ENCODE data around the gene SCART1.

The SCART1 gene

DNA sequence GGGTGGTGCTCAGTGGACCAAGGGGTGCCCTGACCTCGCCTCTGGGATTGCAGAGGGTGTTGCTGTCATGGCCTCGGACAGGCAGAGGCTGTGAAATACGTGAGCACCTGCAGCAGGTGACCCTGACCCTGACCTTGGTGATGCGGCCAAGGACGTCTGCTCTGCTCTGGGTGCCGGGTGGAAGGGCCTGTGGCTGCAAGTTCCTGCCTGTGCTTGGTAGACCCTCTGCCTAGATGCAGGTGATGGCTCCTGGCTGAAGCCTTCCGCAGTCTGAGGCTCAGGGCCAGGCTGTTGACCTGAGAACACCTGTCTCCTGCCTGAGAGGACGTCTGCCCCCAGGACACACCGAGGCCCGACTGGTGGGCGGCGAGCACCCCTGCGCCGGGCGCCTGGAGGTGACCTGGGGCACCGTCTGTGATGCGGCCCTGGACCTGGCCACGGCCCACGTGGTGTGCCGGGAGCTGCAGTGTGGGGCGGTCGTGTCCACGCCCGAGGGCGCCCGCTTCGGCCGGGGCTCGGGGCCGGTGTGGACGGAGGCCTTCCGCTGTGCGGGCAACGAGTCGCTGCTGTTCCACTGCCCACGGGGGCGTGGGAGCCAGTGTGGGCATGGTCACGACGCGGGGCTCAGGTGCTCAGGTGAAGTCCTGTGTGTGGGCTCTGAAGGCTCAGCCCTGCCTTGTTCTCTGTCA lies 4.4 kb downstream of the SCART1 start:
- H3K27ac Mint-ChIP-seq: no peak overlapping the region
- peaks cover 29% of the 10 kb centered on the region for H3K9me3 Mint-ChIP-seq
- no peak overlapping the region for H3K4me3 Mint-ChIP-seq
- H3K4me1 Mint-ChIP-seq: no peaks in the 10 kb centered on the region
- no peaks in the 10 kb centered on the region for H3K27me3 Mint-ChIP-seq (ENCODE audit: low read depth)
- H3K36me3 Mint-ChIP-seq (ENCODE audit: low read depth): peaks cover 9% of the 10 kb centered on the region
- TF ChIP-seq, protein P1, sequence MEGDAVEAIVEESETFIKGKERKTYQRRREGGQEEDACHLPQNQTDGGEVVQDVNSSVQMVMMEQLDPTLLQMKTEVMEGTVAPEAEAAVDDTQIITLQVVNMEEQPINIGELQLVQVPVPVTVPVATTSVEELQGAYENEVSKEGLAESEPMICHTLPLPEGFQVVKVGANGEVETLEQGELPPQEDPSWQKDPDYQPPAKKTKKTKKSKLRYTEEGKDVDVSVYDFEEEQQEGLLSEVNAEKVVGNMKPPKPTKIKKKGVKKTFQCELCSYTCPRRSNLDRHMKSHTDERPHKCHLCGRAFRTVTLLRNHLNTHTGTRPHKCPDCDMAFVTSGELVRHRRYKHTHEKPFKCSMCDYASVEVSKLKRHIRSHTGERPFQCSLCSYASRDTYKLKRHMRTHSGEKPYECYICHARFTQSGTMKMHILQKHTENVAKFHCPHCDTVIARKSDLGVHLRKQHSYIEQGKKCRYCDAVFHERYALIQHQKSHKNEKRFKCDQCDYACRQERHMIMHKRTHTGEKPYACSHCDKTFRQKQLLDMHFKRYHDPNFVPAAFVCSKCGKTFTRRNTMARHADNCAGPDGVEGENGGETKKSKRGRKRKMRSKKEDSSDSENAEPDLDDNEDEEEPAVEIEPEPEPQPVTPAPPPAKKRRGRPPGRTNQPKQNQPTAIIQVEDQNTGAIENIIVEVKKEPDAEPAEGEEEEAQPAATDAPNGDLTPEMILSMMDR (IDR thresholded peaks at IDR 0.05; ENCODE audit: unreplicated experiment in 3 of 3): no peak

DNA sequence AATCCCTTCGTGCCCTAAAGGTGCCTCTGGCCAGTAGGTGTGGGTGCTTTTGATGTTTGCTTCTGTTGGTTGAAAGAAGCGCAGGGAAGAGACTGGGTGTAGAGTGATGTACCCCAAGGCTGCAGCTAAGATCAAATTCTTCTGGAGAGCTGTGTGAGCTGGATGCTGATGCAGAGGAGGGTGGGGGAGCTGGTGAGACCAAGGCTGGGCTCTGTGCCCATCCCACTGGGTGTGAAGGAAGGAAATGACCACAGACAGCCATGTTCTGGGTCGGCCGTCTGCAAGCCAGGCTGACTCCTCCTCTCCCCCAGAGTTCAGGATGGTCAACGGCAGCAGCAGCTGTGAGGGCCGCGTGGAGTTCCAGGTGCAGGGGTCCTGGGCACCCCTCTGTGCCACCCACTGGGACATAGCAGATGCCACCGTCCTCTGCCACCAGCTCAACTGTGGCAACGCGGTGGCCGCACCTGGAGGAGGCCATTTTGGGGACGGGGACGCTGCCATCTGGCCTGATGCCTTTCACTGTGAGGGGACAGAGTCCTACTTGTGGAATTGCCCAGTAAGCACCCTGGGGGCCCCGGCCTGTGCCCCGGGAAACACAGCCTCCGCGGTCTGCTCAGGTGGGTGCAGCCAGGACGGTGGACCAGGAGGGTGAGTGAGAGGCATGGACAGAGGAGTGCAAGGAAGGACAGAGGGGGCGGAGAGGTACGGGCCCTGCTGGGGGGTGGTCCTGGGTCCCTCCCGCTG lies 5.1 kb downstream of the SCART1 start:
- Mint-ChIP-seq H3K27ac (no peak overlapping the region), H3K4me3 (no peak overlapping the region), H3K4me1 (no peaks in the 10 kb centered on the region), H3K9me3 (peaks cover 33% of the 10 kb centered on the region), H3K36me3 (ENCODE audit: low read depth) (peaks cover 9% of the 10 kb centered on the region), H3K27me3 (ENCODE audit: low read depth) (no peaks in the 10 kb centered on the region)
- TF ChIP-seq, protein P1 (IDR thresholded peaks at IDR 0.05; ENCODE audit: unreplicated experiment in 3 of 3): no peak

DNA sequence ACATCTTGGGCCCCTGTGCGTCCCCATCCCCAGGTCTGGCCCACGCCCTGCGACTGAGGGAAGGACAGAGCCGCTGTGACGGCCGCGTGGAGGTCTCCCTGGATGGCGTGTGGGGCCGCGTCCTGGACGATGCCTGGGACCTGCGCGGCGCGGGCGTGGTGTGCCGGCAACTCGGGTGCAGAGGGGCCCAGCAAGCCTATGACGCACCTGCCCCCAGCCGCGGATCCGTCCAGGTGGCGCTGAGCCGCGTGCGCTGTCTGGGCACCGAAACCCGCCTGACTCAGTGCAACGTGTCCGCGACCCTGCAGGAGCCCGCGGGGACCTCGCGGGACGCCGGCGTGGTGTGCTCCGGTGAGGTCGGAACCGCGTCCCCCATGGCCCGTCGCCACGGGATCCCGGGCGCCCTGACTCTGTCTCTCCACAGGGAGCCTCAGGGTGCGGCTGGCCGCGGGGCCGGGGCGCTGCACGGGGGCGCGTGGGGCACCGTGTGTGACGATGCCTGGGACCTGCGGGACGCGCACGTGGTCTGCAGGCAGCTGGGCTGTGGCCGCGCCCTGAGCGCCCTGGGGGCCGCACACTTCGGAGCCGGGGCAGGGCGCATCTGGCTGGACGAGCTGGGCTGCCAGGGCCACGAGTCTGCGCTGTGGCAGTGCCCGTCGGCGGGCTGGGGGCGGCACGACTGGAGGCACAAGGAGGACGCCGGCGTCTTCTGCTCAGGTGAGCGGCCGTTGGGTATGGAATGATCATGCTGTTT lies 5.9 kb downstream of the SCART1 start:
- H3K4me3 Mint-ChIP-seq: no peak overlapping the region
- H3K9me3 Mint-ChIP-seq: peaks cover 37% of the 10 kb centered on the region
- TF ChIP-seq, protein P1 (IDR thresholded peaks at IDR 0.05; ENCODE audit: unreplicated experiment in 3 of 3): no peak

DNA sequence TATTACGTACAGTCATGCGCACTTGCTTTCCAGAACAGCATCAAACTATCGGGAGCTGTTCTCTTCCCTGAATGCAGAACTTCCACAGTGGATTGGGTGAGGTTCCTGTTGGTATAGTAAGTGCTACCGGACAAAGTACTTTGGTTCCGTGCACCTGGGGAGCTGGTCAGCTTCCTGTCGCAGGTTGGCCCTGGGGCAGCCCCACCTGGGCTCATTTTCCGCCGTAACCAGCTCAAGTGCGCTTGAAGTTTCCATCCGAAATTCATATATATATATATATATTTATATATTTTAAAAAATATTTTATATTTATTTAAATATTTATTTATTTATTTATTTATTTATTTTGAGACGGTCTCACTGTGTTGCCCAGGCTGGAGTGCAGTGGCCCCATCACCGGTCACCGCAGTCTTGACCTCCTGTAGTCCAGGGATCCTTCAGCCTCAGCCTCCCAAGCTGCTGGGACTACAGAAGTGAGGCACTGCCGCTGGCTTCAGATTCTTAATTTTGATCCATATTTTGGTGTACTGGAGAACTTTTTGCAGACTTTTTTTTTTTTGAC lies 6.5 kb downstream of the SCART1 start:
- Mint-ChIP-seq H3K9me3 (peaks cover 34% of the 10 kb centered on the region), H3K4me1 (no peaks in the 10 kb centered on the region), H3K4me3 (no peak overlapping the region), H3K27ac (no peak overlapping the region), H3K27me3 (ENCODE audit: low read depth) (no peaks in the 10 kb centered on the region), H3K36me3 (ENCODE audit: low read depth) (peaks cover 9% of the 10 kb centered on the region)
- TF ChIP-seq, protein P1 (IDR thresholded peaks at IDR 0.05; ENCODE audit: unreplicated experiment in 3 of 3): no peak

More for the DNA sequence above, 5.9 kb downstream of the SCART1 start:
- Mint-ChIP-seq H3K27me3 (ENCODE audit: low read depth) (no peaks in the 10 kb centered on the region), H3K27ac (no peak overlapping the region), H3K4me1 (no peaks in the 10 kb centered on the region), H3K36me3 (ENCODE audit: low read depth) (peaks cover 9% of the 10 kb centered on the region)

DNA sequence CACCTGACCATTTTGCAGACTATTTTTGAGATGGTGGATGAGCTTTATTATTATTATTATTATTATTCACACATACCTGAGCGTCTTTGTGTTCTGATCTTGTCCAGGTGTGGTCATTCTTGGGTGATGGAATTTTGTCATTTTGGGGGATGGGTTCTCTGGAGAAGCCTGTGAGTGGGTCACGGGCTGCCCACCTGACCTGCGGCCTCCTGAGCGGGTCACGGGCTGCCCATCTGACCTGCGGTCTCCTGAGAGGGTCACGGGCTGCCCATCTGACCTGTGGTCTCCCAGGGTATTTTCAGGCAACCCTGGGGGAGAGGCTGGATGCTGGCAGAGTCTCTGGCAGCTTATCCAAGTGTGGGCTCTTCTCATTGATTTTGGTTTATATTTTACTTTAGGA lies 7.3 kb downstream of the SCART1 start:
- Mint-ChIP-seq H3K36me3 (ENCODE audit: low read depth) (peaks cover 9% of the 10 kb centered on the region), H3K27me3 (ENCODE audit: low read depth) (no peaks in the 10 kb centered on the region), H3K9me3 (peaks cover 29% of the 10 kb centered on the region), H3K4me1 (no peaks in the 10 kb centered on the region), H3K4me3 (no peak overlapping the region), H3K27ac (no peak overlapping the region)
- TF ChIP-seq, protein P1 (IDR thresholded peaks at IDR 0.05; ENCODE audit: unreplicated experiment in 3 of 3): no peak
